PC-9 (cell line): ENCODE data around the gene UPK2. TPM values are rescaled to one million over a fixed set of nuclear protein-coding genes. Genes with fewer than 3 reads are reported as not detected.
"Not testable (repeated sequence)": the region's sequence is repeated elsewhere in the genome, so short reads cannot be mapped to it uniquely, and the experiment has no call there.

Experiments
- BruUV-seq: library from RNA; stranded (reverse); fragments of 400-500 nt; replicated peaks from 2 replicates; lab custom pipeline; 2021; lab: Mats Ljungman, UMichigan
- CTCF ChIA-PET: fragments of 300-600 bp; sonication (Branson Sonifier 250); formaldehyde crosslinking; loops from one replicate; lab custom pipeline; 2022; ENCODE audit warnings: antibody characterized with exemption; lab: Charles Lee
- POLR2A ChIA-PET: fragments of 300-600 bp; sonication (Branson Sonifier 250); formaldehyde crosslinking; loops from one replicate; lab custom pipeline; 2022; ENCODE audit warnings: antibody characterized with exemption; ENCODE audit not compliant: unreplicated experiment; lab: Charles Lee
- DNase-seq, 2 experiments: peaks; one replicate each; pipeline versions ENCODE4 v3.0.0 to v3.0.0-alpha.2; 2015 to 2022; ENCODE audit warnings: mixed read lengths in 1 of 2
- H2AFZ ChIP-seq: fragments of 200-600 bp; sonication (generic); 2 replicates; pipeline ENCODE4 v1.8.1; 2017; ENCODE audit warnings: antibody characterized with exemption
- H3F3A ChIP-seq: fragments of 200-600 bp; sonication (generic); 2 replicates; pipeline ENCODE4 v1.8.1; 2017; ENCODE audit warnings: antibody characterized with exemption, mild to moderate bottlenecking, low read depth; ENCODE audit not compliant: insufficient read depth
- H3K27ac ChIP-seq: fragments of 200-600 bp; sonication (generic); 2 replicates; pipeline ENCODE4 v1.6.1; 2016; ENCODE audit warnings: mixed run types
- H3K27me3 ChIP-seq: fragments of 200-600 bp; sonication (generic); 2 replicates; pipeline ENCODE4 v1.6.1; 2016; ENCODE audit warnings: low read depth, mixed run types; ENCODE audit not compliant: insufficient read depth
- H3K36me3 ChIP-seq: fragments of 200-600 bp; sonication (generic); 2 replicates; pipeline ENCODE4 v1.6.1; 2016; ENCODE audit warnings: low read depth, mixed run types
- H3K4me1 ChIP-seq: fragments of 200-600 bp; sonication (generic); replicated peaks from 2 replicates; pipeline ENCODE4 v1.6.1; 2016; ENCODE audit warnings: mixed run types; ENCODE audit not compliant: insufficient read depth
- H3K4me2 ChIP-seq: fragments of 200-600 bp; sonication (generic); 2 replicates; pipeline ENCODE4 v1.6.1; 2017; ENCODE audit warnings: mixed run types
- H3K4me3 ChIP-seq: fragments of 200-600 bp; sonication (generic); 2 replicates; pipeline ENCODE4 v1.6.1; 2016; ENCODE audit warnings: mixed run types
- H3K79me2 ChIP-seq: fragments of 200-600 bp; sonication (generic); 2 replicates; pipeline ENCODE4 v1.6.1; 2017; ENCODE audit warnings: low read depth, mixed run types
- H3K9me2 ChIP-seq: fragments of 200-600 bp; sonication (generic); 2 replicates; pipeline ENCODE4 v1.8.1; 2017; ENCODE audit warnings: mild to moderate bottlenecking; ENCODE audit not compliant: insufficient read depth
- H3K9me3 ChIP-seq: fragments of 200-600 bp; sonication (generic); 2 replicates; pipeline ENCODE4 v1.8.1; 2016; ENCODE audit warnings: low read depth; ENCODE audit not compliant: insufficient read depth
- H4K20me1 ChIP-seq: fragments of 200-600 bp; sonication (generic); 2 replicates; pipeline ENCODE4 v1.8.1; 2017; ENCODE audit not compliant: insufficient read depth
- EZH2 ChIP-seq: fragments of 200-600 bp; sonication (generic); IDR thresholded peaks from 2 replicates; pipeline ENCODE4 v1.8.0; 2017; ENCODE audit warnings: antibody characterized with exemption, low read depth
- intact Hi-C: fragments of 100-400 bp; cut with micrococcal nuclease; formaldehyde crosslinking; loops from one replicate; pipeline ENCODE4 v1.10.0; 2022; ENCODE audit not compliant: unreplicated experiment
- total RNA-seq: library from RNA; stranded (reverse); gene quantifications from 2 replicates; pipeline ENCODE4 v1.2.3, GENCODE V29; 2021
- TF ChIP-seq, protein P1 (sequence below): fragments of 200-600 bp; sonication (generic); conservative IDR thresholded peaks from 2 replicates; pipeline ENCODE4 v1.6.1; 2017; ENCODE audit warnings: mixed run types, antibody characterized with exemption, mild to moderate bottlenecking, moderate library complexity

UPK2 gene
- total RNA-seq, 1 experiment from 2014 or later = 17.1 TPM

DNA sequence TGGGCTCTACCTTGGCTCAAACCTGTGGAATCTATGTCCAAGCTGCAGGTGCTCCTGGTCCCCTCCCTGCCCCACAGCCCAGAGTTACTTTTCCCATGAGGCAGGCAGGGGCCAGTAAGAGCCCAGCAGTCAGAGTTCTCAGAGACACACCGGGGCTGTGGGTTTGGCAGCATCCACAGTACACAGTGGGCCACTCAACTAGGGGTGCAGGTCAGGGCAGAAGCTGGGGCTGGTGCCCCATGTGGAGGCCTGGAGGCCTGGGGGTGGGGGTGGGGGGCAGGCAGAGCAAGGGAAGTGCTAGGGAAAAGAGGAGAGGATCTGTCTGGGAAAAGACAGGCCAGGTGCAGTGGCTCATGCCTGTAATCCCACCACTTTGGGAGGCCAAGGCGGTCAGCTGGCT, 2.5 kb downstream of the UPK2 start:
- no peak overlapping the region for H2AFZ ChIP-seq
- H3K9me3 ChIP-seq = no peaks in the 10 kb centered on the region; the same call in 1 of the 2 replicates
- no peak for DNase-seq
- no peaks in the 10 kb centered on the region for H3K27me3 ChIP-seq
- intact Hi-C loops = loop anchor here (10.0 kb wide), 1 partner anchor 364 kb away; no protein-coding TSS in a partner anchor
- H4K20me1 ChIP-seq = no peaks in the 10 kb centered on the region
- no peak overlapping the region for H3K4me2 ChIP-seq
- no peak overlapping the region for H3K4me3 ChIP-seq
- no peaks in the 10 kb centered on the region for H3K9me2 ChIP-seq
- no TSS peak for BruUV-seq
- no peak for TF ChIP-seq EZH2
- TF ChIP-seq, protein P1, sequence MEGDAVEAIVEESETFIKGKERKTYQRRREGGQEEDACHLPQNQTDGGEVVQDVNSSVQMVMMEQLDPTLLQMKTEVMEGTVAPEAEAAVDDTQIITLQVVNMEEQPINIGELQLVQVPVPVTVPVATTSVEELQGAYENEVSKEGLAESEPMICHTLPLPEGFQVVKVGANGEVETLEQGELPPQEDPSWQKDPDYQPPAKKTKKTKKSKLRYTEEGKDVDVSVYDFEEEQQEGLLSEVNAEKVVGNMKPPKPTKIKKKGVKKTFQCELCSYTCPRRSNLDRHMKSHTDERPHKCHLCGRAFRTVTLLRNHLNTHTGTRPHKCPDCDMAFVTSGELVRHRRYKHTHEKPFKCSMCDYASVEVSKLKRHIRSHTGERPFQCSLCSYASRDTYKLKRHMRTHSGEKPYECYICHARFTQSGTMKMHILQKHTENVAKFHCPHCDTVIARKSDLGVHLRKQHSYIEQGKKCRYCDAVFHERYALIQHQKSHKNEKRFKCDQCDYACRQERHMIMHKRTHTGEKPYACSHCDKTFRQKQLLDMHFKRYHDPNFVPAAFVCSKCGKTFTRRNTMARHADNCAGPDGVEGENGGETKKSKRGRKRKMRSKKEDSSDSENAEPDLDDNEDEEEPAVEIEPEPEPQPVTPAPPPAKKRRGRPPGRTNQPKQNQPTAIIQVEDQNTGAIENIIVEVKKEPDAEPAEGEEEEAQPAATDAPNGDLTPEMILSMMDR = no peak
- H3K4me1 ChIP-seq = peaks cover 26% of the 10 kb centered on the region
- ChIA-PET CTCF (no interaction called here), POLR2A (no interaction called here)
- H3K79me2 ChIP-seq = no peaks in the 10 kb centered on the region
- peaks cover 6% of the 10 kb centered on the region; the same call in 1 of the 2 replicates for H3F3A ChIP-seq
- H3K36me3 ChIP-seq = no peaks in the 10 kb centered on the region
- H3K27ac ChIP-seq = no peak overlapping the region

DNA sequence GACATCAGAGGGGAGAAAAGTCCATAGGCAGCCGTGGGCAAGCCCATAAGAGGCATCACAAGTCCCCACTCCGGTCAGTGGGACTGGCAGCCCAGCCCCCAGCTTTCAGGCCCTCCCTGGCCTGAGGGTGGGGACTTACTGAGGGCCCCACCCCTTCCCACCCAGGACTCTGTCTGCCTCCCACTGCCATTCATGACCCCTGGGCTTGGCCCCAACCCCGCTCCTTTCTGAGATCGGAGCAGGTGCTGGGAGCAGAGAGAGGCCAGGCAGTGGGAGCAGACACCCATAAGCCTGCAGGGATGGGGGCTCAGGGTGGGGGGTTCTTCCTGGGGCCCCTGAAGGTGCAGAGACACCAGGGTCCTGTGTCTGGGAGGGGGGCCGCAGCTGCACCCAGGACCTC, 5.1 kb downstream of the UPK2 start:
- H3F3A ChIP-seq = no peaks in the 10 kb centered on the region
- no peaks in the 10 kb centered on the region for H3K79me2 ChIP-seq
- intact Hi-C loops = no loop called here
- H3K4me1 ChIP-seq = peaks cover 8% of the 10 kb centered on the region
- H3K4me2 ChIP-seq = no peak overlapping the region
- no peak for TF ChIP-seq EZH2
- TF ChIP-seq, protein P1 = no peak
- H3K27me3 ChIP-seq = no peaks in the 10 kb centered on the region
- no peak overlapping the region for H3K27ac ChIP-seq
- DNase-seq = no peak
- CTCF ChIA-PET = no interaction called here
- no peaks in the 10 kb centered on the region for H4K20me1 ChIP-seq
- no peaks in the 10 kb centered on the region for H3K9me2 ChIP-seq
- H3K9me3 ChIP-seq = no peaks in the 10 kb centered on the region; the same call in 1 of the 2 replicates
- no TSS peak for BruUV-seq
- no peak overlapping the region for H2AFZ ChIP-seq
- no peaks in the 10 kb centered on the region for H3K36me3 ChIP-seq
- H3K4me3 ChIP-seq = no peak overlapping the region
- POLR2A ChIA-PET = no interaction called here

DNA sequence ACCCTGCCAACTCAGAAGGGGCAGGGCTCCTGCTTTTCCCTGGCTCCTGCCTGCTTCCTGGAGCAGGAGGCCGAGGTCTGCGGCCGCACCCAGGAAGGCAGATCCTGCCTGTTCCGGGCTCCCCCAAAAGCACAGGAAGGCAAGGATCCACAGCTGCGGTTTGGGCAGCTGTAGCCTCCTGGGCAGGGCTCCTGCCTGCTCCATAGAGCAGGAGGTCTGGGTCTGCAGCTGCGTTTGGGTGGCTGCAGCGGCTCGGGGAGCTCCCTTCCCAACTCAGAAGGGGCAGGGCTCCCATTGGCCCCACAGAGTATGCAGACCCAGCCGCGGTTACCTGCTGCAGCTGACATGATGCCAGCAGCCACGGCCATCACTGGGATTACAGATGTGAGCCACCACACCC, 5.5 kb downstream of the UPK2 start:
- no peaks in the 10 kb centered on the region for H3K9me2 ChIP-seq
- H3K4me1 ChIP-seq = peaks cover 5% of the 10 kb centered on the region; the same call in 1 of the 2 replicates
- H3F3A ChIP-seq = no peaks in the 10 kb centered on the region
- no peak overlapping the region for H2AFZ ChIP-seq
- intact Hi-C loops = no loop called here
- BruUV-seq = no TSS peak
- no peak for DNase-seq
- H3K4me3 ChIP-seq = no peak overlapping the region
- H3K27ac ChIP-seq = no peak overlapping the region
- H4K20me1 ChIP-seq = no peaks in the 10 kb centered on the region
- no peak overlapping the region for H3K4me2 ChIP-seq
- ChIA-PET POLR2A (interaction anchor here (0.6 kb wide), 1 partner anchor 309 kb away, joined by 3 read pairs; no protein-coding TSS in a partner anchor), CTCF (no interaction called here)
- no peak for TF ChIP-seq EZH2
- TF ChIP-seq, protein P1 = no peak
- H3K79me2 ChIP-seq = no peaks in the 10 kb centered on the region
- H3K9me3 ChIP-seq = no peaks in the 10 kb centered on the region; the same call in 1 of the 2 replicates
- H3K27me3 ChIP-seq = no peaks in the 10 kb centered on the region
- no peaks in the 10 kb centered on the region for H3K36me3 ChIP-seq

DNA sequence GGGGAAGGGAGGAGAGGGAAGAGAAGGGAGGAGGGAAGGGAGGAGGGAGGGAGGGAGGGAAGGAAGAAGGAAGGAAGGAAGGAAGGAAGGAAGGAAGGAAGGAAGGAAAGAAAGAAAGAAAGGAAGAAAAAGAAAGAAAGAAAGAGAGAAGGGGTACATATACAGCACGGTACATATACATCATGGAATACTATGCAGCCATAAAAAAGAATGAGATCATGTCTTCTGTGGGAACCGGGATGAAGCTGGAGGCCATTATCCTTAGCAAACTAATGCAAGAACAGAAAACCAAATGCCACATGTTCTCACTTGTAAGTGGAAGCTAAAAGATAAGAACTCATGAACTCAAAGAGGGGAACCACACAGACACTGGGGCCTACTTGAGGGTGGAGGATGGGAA, 13.4 kb downstream of the UPK2 start:
- H3K9me2 ChIP-seq, H3F3A ChIP-seq, CTCF ChIA-PET, H2AFZ ChIP-seq, H3K4me2 ChIP-seq, H3K9me3 ChIP-seq, H3K4me3 ChIP-seq, BruUV-seq, H3K36me3 ChIP-seq, H4K20me1 ChIP-seq, H3K79me2 ChIP-seq, H3K4me1 ChIP-seq, intact Hi-C loops, H3K27me3 ChIP-seq, DNase-seq, POLR2A ChIA-PET, H3K27ac ChIP-seq: not testable (repeated sequence)
